ENCODE measurements around the gene MSL1.

The MSL1 gene

GRCh38 chr17:40121181-40122135, at the start of gene MSL1:
Gene MSL1, plus strand, starts transcription at chr17:40121971. Its CDS starts 642 bp downstream, at chr17:40122613.
- H3K4me1 ChIP-seq (ENCODE audit: insufficient read depth, low read length) = peaks cover 9% of the 10 kb centered on the region; the same call in 1 of the 2 replicates
- H3K27me3 ChIP-seq (ENCODE audit: insufficient read depth, low read length) = no peaks in the 10 kb centered on the region
- H3K36me3 ChIP-seq (ENCODE audit: insufficient read depth, low read depth, low read length) = peaks cover 18% of the 10 kb centered on the region
- H3K4me3 ChIP-seq (ENCODE audit: low read length) = peak within 1 kb of the TSS; percentile 91
- H3K9me3 ChIP-seq (ENCODE audit: insufficient read depth, low read depth, low read length) = no peaks in the 10 kb centered on the region
- peak within 1 kb of the TSS; percentile 81 for H3K27ac ChIP-seq (ENCODE audit: low read length)
- H3K9ac ChIP-seq (ENCODE audit: low read depth, low read length) = peak within 1 kb of the TSS; percentile 92

GRCh38 chr17:40072040-40072734, 49.6 kb upstream of the MSL1 start:
- peaks cover 27% of the 10 kb centered on the region; the same call in 1 of the 2 replicates for H3K4me1 ChIP-seq (ENCODE audit: insufficient read depth, low read length)
- H3K4me3 ChIP-seq (ENCODE audit: low read length) = no peak overlapping the region
- no peaks in the 10 kb centered on the region for H3K36me3 ChIP-seq (ENCODE audit: insufficient read depth, low read depth, low read length)
- no peak overlapping the region for H3K27ac ChIP-seq (ENCODE audit: low read length)
- no peaks in the 10 kb centered on the region for H3K27me3 ChIP-seq (ENCODE audit: insufficient read depth, low read length)
- no peaks in the 10 kb centered on the region for H3K9me3 ChIP-seq (ENCODE audit: insufficient read depth, low read depth, low read length)
- no peak overlapping the region for H3K9ac ChIP-seq (ENCODE audit: low read depth, low read length)

GRCh38 chr17:40072735-40073346, 48.9 kb upstream of the MSL1 start:
- Histone ChIP-seq H3K9me3 (ENCODE audit: insufficient read depth, low read depth, low read length) (no peaks in the 10 kb centered on the region), H3K27ac (ENCODE audit: low read length) (no peak overlapping the region), H3K4me1 (ENCODE audit: insufficient read depth, low read length) (peaks cover 27% of the 10 kb centered on the region; the same call in 1 of the 2 replicates), H3K36me3 (ENCODE audit: insufficient read depth, low read depth, low read length) (no peaks in the 10 kb centered on the region), H3K27me3 (ENCODE audit: insufficient read depth, low read length) (no peaks in the 10 kb centered on the region), H3K4me3 (ENCODE audit: low read length) (no peak overlapping the region), H3K9ac (ENCODE audit: low read depth, low read length) (no peak overlapping the region)

- H3K4me1 ChIP-seq (ENCODE audit: insufficient read depth, low read length) = peaks cover 24% of the 10 kb centered on the region; the same call in 1 of the 2 replicates
- no peaks in the 10 kb centered on the region for H3K27me3 ChIP-seq (ENCODE audit: insufficient read depth, low read length)
- H3K4me3 ChIP-seq (ENCODE audit: low read length) = no peak overlapping the region
- H3K36me3 ChIP-seq (ENCODE audit: insufficient read depth, low read depth, low read length) = no peaks in the 10 kb centered on the region
- H3K9me3 ChIP-seq (ENCODE audit: insufficient read depth, low read depth, low read length) = no peaks in the 10 kb centered on the region
- no peak overlapping the region for H3K27ac ChIP-seq (ENCODE audit: low read length)
- H3K9ac ChIP-seq (ENCODE audit: low read depth, low read length) = no peak overlapping the region
These were observed 48.2 kb upstream of the MSL1 start for GRCh38 chr17:40073454-40074174.

- Histone ChIP-seq H3K4me1 (ENCODE audit: insufficient read depth, low read length) (peaks cover 20% of the 10 kb centered on the region; the same call in 1 of the 2 replicates), H3K36me3 (ENCODE audit: insufficient read depth, low read depth, low read length) (no peaks in the 10 kb centered on the region), H3K9me3 (ENCODE audit: insufficient read depth, low read depth, low read length) (no peaks in the 10 kb centered on the region), H3K27ac (ENCODE audit: low read length) (no peak overlapping the region), H3K4me3 (ENCODE audit: low read length) (no peak overlapping the region), H3K9ac (ENCODE audit: low read depth, low read length) (no peak overlapping the region), H3K27me3 (ENCODE audit: insufficient read depth, low read length) (no peaks in the 10 kb centered on the region)
These were observed 47.6 kb upstream of the MSL1 start for GRCh38 chr17:40074175-40074512.

- H3K4me1 ChIP-seq (ENCODE audit: insufficient read depth, low read length) = peaks cover 13% of the 10 kb centered on the region; the same call in 1 of the 2 replicates
- no peaks in the 10 kb centered on the region for H3K36me3 ChIP-seq (ENCODE audit: insufficient read depth, low read depth, low read length)
- peak overlapping the region; percentile 53 for H3K27ac ChIP-seq (ENCODE audit: low read length)
- no peaks in the 10 kb centered on the region for H3K27me3 ChIP-seq (ENCODE audit: insufficient read depth, low read length)
- H3K9me3 ChIP-seq (ENCODE audit: insufficient read depth, low read depth, low read length) = no peaks in the 10 kb centered on the region
- H3K9ac ChIP-seq (ENCODE audit: low read depth, low read length) = peak overlapping the region; percentile 35; the same call in 1 of the 2 replicates
- H3K4me3 ChIP-seq (ENCODE audit: low read length) = no peak overlapping the region
These were observed 46.9 kb upstream of the MSL1 start for GRCh38 chr17:40074871-40075200.

- Histone ChIP-seq H3K36me3 (ENCODE audit: insufficient read depth, low read depth, low read length) (no peaks in the 10 kb centered on the region), H3K27me3 (ENCODE audit: insufficient read depth, low read length) (no peaks in the 10 kb centered on the region), H3K27ac (ENCODE audit: low read length) (peak overlapping the region; percentile 53), H3K9ac (ENCODE audit: low read depth, low read length) (peak overlapping the region; percentile 56; the same call in 1 of the 2 replicates), H3K4me3 (ENCODE audit: low read length) (peak overlapping the region; percentile 40; the same call in 1 of the 2 replicates), H3K4me1 (ENCODE audit: insufficient read depth, low read length) (peaks cover 9% of the 10 kb centered on the region; the same call in 1 of the 2 replicates), H3K9me3 (ENCODE audit: insufficient read depth, low read depth, low read length) (no peaks in the 10 kb centered on the region)
These were observed 46.4 kb upstream of the MSL1 start for GRCh38 chr17:40075201-40075941.

- Histone ChIP-seq H3K36me3 (ENCODE audit: insufficient read depth, low read depth, low read length) (no peaks in the 10 kb centered on the region), H3K27ac (ENCODE audit: low read length) (no peak overlapping the region), H3K9ac (ENCODE audit: low read depth, low read length) (peak overlapping the region; percentile 56; the same call in 1 of the 2 replicates), H3K4me1 (ENCODE audit: insufficient read depth, low read length) (peaks cover 6% of the 10 kb centered on the region; the same call in 1 of the 2 replicates), H3K9me3 (ENCODE audit: insufficient read depth, low read depth, low read length) (no peaks in the 10 kb centered on the region), H3K27me3 (ENCODE audit: insufficient read depth, low read length) (no peaks in the 10 kb centered on the region), H3K4me3 (ENCODE audit: low read length) (no peak overlapping the region)
These were observed 45.8 kb upstream of the MSL1 start for GRCh38 chr17:40075942-40076498.

GRCh38 chr17:40076591-40076990, 45.2 kb upstream of the MSL1 start:
- H3K9ac ChIP-seq (ENCODE audit: low read depth, low read length) = no peak overlapping the region
- peaks cover 4% of the 10 kb centered on the region; the same call in 1 of the 2 replicates for H3K4me1 ChIP-seq (ENCODE audit: insufficient read depth, low read length)

GRCh38 chr17:40079545-40079944, 42.2 kb upstream of the MSL1 start:
- no peak overlapping the region for H3K27ac ChIP-seq (ENCODE audit: low read length)
- H3K27me3 ChIP-seq (ENCODE audit: insufficient read depth, low read length) = no peaks in the 10 kb centered on the region
- no peak overlapping the region for H3K4me3 ChIP-seq (ENCODE audit: low read length)
- no peaks in the 10 kb centered on the region for H3K9me3 ChIP-seq (ENCODE audit: insufficient read depth, low read depth, low read length)
- no peak overlapping the region for H3K9ac ChIP-seq (ENCODE audit: low read depth, low read length)
- peaks cover 4% of the 10 kb centered on the region; the same call in 1 of the 2 replicates for H3K4me1 ChIP-seq (ENCODE audit: insufficient read depth, low read length)
- H3K36me3 ChIP-seq (ENCODE audit: insufficient read depth, low read depth, low read length) = peaks cover 4% of the 10 kb centered on the region

More at GRCh38 chr17:40076591-40076990, 45.2 kb upstream of the MSL1 start:
- H3K27ac ChIP-seq (ENCODE audit: low read length) = no peak overlapping the region
- no peaks in the 10 kb centered on the region for H3K36me3 ChIP-seq (ENCODE audit: insufficient read depth, low read depth, low read length)
- no peaks in the 10 kb centered on the region for H3K27me3 ChIP-seq (ENCODE audit: insufficient read depth, low read length)
- no peak overlapping the region for H3K4me3 ChIP-seq (ENCODE audit: low read length)
- H3K9me3 ChIP-seq (ENCODE audit: insufficient read depth, low read depth, low read length) = no peaks in the 10 kb centered on the region
